ENCODE data around the gene STKLD1. TPM values are rescaled to one million over a fixed set of nuclear protein-coding genes. Genes with fewer than 3 reads are reported as not detected.

Gene STKLD1
- total and polyA plus RNA-seq, 9 of the 15 experiments (the other 6 are each of a cell fraction or from before 2014, with no cell fraction given) = 0.10 to 0.65 (median 0.33) TPM; not detected in 2

- no peaks in the 10 kb centered on the region for H3K79me2 ChIP-seq (ENCODE audit: control insufficient read depth, insufficient read depth, low read length)
- H3K4me1 ChIP-seq (replicated peaks in 1 of 2; ENCODE audit: control insufficient read depth in 2 of 2, insufficient read depth in 2 of 2, low read length in 2 of 2) = peaks cover 0 to 13% of the 10 kb centered on the region in 2 experiments; a peak in 2 of 5 replicates
- intact Hi-C loops (cut with micrococcal nuclease) (no loop called here), in situ Hi-C loops (cut with MboI) (no loop called here)
- 0 out of 4 replicates have a peak overlapping the region, but pooled peaks of 1 of the 2 experiments have one; percentile 2 for H3K9ac ChIP-seq (ENCODE audit: insufficient read depth in 1 of 2, low read depth in 2 of 2, low read length in 2 of 2)
- H3K27ac ChIP-seq (ENCODE audit: extremely low read depth, low read depth, low read length) = no peak overlapping the region
- ATAC-seq (peak; percentile 21), FAIRE-seq (no peak), DNase-seq (ENCODE audit: extremely low read depth in 1 of 4, low spot score in 3 of 4) (no peak)
- no peak overlapping the region for H3K4me2 ChIP-seq (ENCODE audit: insufficient read depth, low read length)
- no peak for TF ChIP-seq PTTG1 (tag; IDR thresholded peaks at IDR 0.05; ENCODE audit: low read depth)
- no peak for TF ChIP-seq EHMT2 (IDR thresholded peaks at IDR 0.05)
- peak; percentile 51; the same call in 1 of the 2 replicates for TF ChIP-seq POLR2G (IDR thresholded peaks at IDR 0.05; ENCODE audit: low read depth, low read length)
- H3K4me3 ChIP-seq = no peak overlapping the region
- no peak overlapping the region for H2AFZ ChIP-seq (ENCODE audit: low read depth, low read length)
- no peaks in the 10 kb centered on the region for H3K9me3 ChIP-seq (replicated peaks; ENCODE audit: control insufficient read depth, insufficient read depth, low read depth, low read length)
- H3K36me3 ChIP-seq (ENCODE audit: control insufficient read depth, insufficient read depth, low read length) = peaks cover 4% of the 10 kb centered on the region; the same call in 1 of the 3 replicates
- 7% methylated on average over 9 of the region's 9 CpGs for WGBS (ENCODE audit: insufficient coverage, low coverage, missing lambda C conversion rate)
- peaks cover 15 to 38% of the 10 kb centered on the region in 2 experiments; a peak in 3 of 5 replicates for H3K27me3 ChIP-seq (ENCODE audit: control insufficient read depth in 2 of 2, insufficient read depth in 2 of 2, low read length in 2 of 2)
- ChIA-PET POLR2A (interaction anchor here (0.6 to 2.1 kb wide), 3 partner anchors 11 to 115 kb away, joined by 3 to 7 read pairs (median 4); no protein-coding TSS in a partner anchor), CTCF (ENCODE audit: low intra/inter-chr PET ratio) (interaction anchor here (1.2 kb wide), 1 partner anchor 88 kb away, joined by 3 read pairs; no protein-coding TSS in a partner anchor)
- peaks cover 2% of the 10 kb centered on the region for H3K9me1 ChIP-seq (ENCODE audit: control insufficient read depth, insufficient read depth, low read length)
- BruUV-seq (replicated peaks) = no TSS peak
- H4K20me1 ChIP-seq (replicated peaks; ENCODE audit: control insufficient read depth, insufficient read depth, low read length) = peaks cover 9% of the 10 kb centered on the region; the same call in 1 of the 2 replicates
These were observed 21.7 kb downstream of the STKLD1 start for GRCh38 chr9:133397895-133398294.

GRCh38 chr9:133400292-133400691 is 24.1 kb downstream of the STKLD1 start:
- Histone ChIP-seq H3K9ac (ENCODE audit: insufficient read depth in 1 of 2, low read depth in 2 of 2, low read length in 2 of 2) (peak overlapping the region in 1 of 2 experiments; percentile 56; a peak in 1 of 4 replicates), H3K27me3 (ENCODE audit: control insufficient read depth in 2 of 2, insufficient read depth in 2 of 2, low read length in 2 of 2) (peaks cover 7 to 22% of the 10 kb centered on the region in 2 experiments; a peak in 3 of 5 replicates), H4K20me1 (replicated peaks; ENCODE audit: control insufficient read depth, insufficient read depth, low read length) (peaks cover 6% of the 10 kb centered on the region; the same call in 1 of the 2 replicates), H3K79me2 (ENCODE audit: control insufficient read depth, insufficient read depth, low read length) (no peaks in the 10 kb centered on the region), H3K4me1 (replicated peaks in 1 of 2; ENCODE audit: control insufficient read depth in 2 of 2, insufficient read depth in 2 of 2, low read length in 2 of 2) (peaks cover 0 to 15% of the 10 kb centered on the region in 2 experiments; a peak in 2 of 5 replicates), H3K9me1 (ENCODE audit: control insufficient read depth, insufficient read depth, low read length) (no peaks in the 10 kb centered on the region), H3K36me3 (ENCODE audit: control insufficient read depth, insufficient read depth, low read length) (peaks cover 22% of the 10 kb centered on the region; the same call in 1 of the 3 replicates), H2AFZ (ENCODE audit: low read depth, low read length) (no peak overlapping the region), H3K4me3 (no peak overlapping the region), H3K9me3 (replicated peaks; ENCODE audit: control insufficient read depth, insufficient read depth, low read depth, low read length) (no peaks in the 10 kb centered on the region), H3K27ac (ENCODE audit: extremely low read depth, low read depth, low read length) (no peak overlapping the region), H3K4me2 (ENCODE audit: insufficient read depth, low read length) (no peak overlapping the region)
- TF ChIP-seq POLR2G (IDR thresholded peaks at IDR 0.05; ENCODE audit: low read depth, low read length) (peak; percentile 73), ERF (CRISPR knock-in tag; IDR thresholded peaks at IDR 0.05) (no peak)
- ATAC-seq (no peak), FAIRE-seq (no peak), DNase-seq (ENCODE audit: extremely low read depth in 1 of 4, low spot score in 3 of 4) (no peak)
- POLR2A ChIA-PET = interaction anchor here (0.6 kb wide), 1 partner anchor 11 kb away, joined by 3 read pairs; no protein-coding TSS in a partner anchor
- CTCF ChIA-PET (ENCODE audit: low intra/inter-chr PET ratio) = no interaction called here
- WGBS (ENCODE audit: insufficient coverage, low coverage, missing lambda C conversion rate) = 72% methylated on average over 10 of the region's 12 CpGs
- no TSS peak for BruUV-seq (replicated peaks)
- in situ Hi-C loops (cut with MboI) = no loop called here
- intact Hi-C loops (cut with micrococcal nuclease) = no loop called here

Data from K562 (cell line).